Measurements from ENCODE around the gene ADARB1. TPM values are rescaled to one million over a fixed set of nuclear protein-coding genes. Genes with fewer than 3 reads are reported as not detected.

Gene ADARB1
- total and polyA plus RNA-seq, 2 donors (not counting 1 experiment from before 2014, with no cell fraction given), result 17.1 to 33.3 TPM

DNA sequence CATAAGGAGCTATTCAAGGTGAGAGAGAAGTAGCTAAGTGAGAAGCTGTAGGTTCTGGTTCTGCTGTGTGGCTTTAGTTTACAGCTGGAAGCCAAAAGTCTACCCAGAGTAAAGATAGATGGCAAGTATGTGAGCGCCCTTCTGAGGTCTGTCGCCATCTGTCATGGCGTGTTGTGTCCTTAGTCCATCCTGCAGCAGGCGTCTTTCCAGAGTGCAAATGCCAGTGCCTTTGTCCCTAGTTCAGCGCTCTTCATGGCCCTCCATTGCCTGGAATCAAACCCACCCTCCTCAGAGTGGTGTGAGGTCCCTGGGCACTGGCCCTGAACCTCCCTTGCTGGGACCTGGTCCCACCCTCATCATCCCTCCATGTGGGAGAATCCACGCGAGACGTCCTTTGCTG lies 96.6 kb downstream of the ADARB1 start:
- ChIA-PET CTCF (interaction anchor here (1.0 to 1.4 kb wide), 2 partner anchors 31 to 33 kb away, joined by 3 read pairs; no protein-coding TSS in a partner anchor), POLR2A (no interaction called here)
- intact Hi-C loops (cut with micrococcal nuclease), result no loop called here
- H3K4me3 ChIP-seq (ENCODE audit: control extremely low read depth in 1 of 5, extremely low read depth in 1 of 5, insufficient read depth in 1 of 5, low read depth in 2 of 5, low read length in 4 of 5), result no peak overlapping the region
- H3K9me3 Mint-ChIP-seq (ENCODE audit: insufficient read depth), result no peaks in the 10 kb centered on the region
- no peaks in the 10 kb centered on the region for H3K27me3 ChIP-seq (replicated peaks in 1 of 4; ENCODE audit: control extremely low read depth in 1 of 4, control insufficient read depth in 3 of 4, insufficient read depth in 4 of 4, low read length in 3 of 4)
- H3K4me1 ChIP-seq (ENCODE audit: control insufficient read depth in 2 of 2, insufficient read depth in 2 of 2, low read length in 2 of 2), result peaks cover 0 to 3% of the 10 kb centered on the region in 2 donors
- no peak overlapping the region for H3K9ac ChIP-seq (ENCODE audit: low read length)
- no peak overlapping the region for H3K4me3 Mint-ChIP-seq
- DNase-seq (no peak), ATAC-seq (ENCODE audit: low read depth) (no peak)
- peaks cover 6 to 23% of the 10 kb centered on the region in 2 experiments for H3K36me3 ChIP-seq (replicated peaks in 1 of 2; ENCODE audit: control extremely low read depth in 1 of 2, control insufficient read depth in 1 of 2, extremely low read depth in 1 of 2, insufficient read depth in 2 of 2, low read length in 1 of 2)
- H3K27me3 Mint-ChIP-seq, result no peaks in the 10 kb centered on the region
- H4K20me1 ChIP-seq (ENCODE audit: control insufficient read depth, insufficient read depth, low read length, poor library complexity, severe bottlenecking), result peaks cover 33% of the 10 kb centered on the region
- no peak overlapping the region for H3K4me2 ChIP-seq (replicated peaks; ENCODE audit: low read depth, low read length, poor library complexity, severe bottlenecking)
- peaks cover 6% of the 10 kb centered on the region for H3K4me1 Mint-ChIP-seq
- no peak overlapping the region for H3K27ac Mint-ChIP-seq
- no peak overlapping the region for H2AFZ ChIP-seq (ENCODE audit: insufficient read depth, low read depth, low read length, poor library complexity, severe bottlenecking)
- H3K27ac ChIP-seq (ENCODE audit: low read length in 2 of 2), result no peak overlapping the region
- H3K9me3 ChIP-seq (ENCODE audit: control extremely low read depth in 1 of 3, control insufficient read depth in 2 of 3, insufficient read depth in 1 of 3, low read length in 2 of 3), result no peaks in the 10 kb centered on the region
- 95% methylated on average over 5 of the region's 8 CpGs for WGBS (ENCODE audit: insufficient coverage)
- TF ChIP-seq EZH2 (IDR thresholded peaks at IDR 0.05; ENCODE audit: borderline replicate concordance, insufficient read depth, low read depth, low read length, poor library complexity, severe bottlenecking), result no peak
- TF ChIP-seq, protein P1, sequence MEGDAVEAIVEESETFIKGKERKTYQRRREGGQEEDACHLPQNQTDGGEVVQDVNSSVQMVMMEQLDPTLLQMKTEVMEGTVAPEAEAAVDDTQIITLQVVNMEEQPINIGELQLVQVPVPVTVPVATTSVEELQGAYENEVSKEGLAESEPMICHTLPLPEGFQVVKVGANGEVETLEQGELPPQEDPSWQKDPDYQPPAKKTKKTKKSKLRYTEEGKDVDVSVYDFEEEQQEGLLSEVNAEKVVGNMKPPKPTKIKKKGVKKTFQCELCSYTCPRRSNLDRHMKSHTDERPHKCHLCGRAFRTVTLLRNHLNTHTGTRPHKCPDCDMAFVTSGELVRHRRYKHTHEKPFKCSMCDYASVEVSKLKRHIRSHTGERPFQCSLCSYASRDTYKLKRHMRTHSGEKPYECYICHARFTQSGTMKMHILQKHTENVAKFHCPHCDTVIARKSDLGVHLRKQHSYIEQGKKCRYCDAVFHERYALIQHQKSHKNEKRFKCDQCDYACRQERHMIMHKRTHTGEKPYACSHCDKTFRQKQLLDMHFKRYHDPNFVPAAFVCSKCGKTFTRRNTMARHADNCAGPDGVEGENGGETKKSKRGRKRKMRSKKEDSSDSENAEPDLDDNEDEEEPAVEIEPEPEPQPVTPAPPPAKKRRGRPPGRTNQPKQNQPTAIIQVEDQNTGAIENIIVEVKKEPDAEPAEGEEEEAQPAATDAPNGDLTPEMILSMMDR (IDR thresholded peaks at IDR 0.05), result no peak
- peaks cover 26% of the 10 kb centered on the region for H3K79me2 ChIP-seq (ENCODE audit: control insufficient read depth, insufficient read depth, low read length)

DNA sequence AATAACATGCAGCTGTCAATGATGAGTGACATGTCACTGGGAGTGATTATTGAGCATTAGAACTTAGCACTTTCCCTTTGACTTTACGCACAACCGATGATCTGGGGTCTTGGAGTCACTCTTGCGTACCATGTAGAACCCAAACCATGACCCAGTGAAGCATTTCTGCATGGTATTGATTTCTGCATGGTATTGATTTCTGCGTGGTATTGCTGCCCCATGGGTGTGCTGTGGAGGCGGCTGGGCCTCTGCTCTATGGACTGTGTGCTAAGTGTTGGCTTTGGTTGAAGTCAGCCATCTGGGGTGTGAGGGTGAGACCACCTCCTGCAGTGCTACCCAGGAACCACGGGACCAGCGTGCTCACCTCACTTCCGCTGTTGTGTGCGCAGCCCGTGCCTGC lies 98.0 kb downstream of the ADARB1 start:
- Mint-ChIP-seq H3K27me3 (no peaks in the 10 kb centered on the region), H3K4me1 (peaks cover 6% of the 10 kb centered on the region), H3K4me3 (no peak overlapping the region), H3K27ac (no peak overlapping the region), H3K9me3 (ENCODE audit: insufficient read depth) (no peaks in the 10 kb centered on the region)
- peaks cover 33% of the 10 kb centered on the region for H4K20me1 ChIP-seq (ENCODE audit: control insufficient read depth, insufficient read depth, low read length, poor library complexity, severe bottlenecking)
- no peak overlapping the region for H2AFZ ChIP-seq (ENCODE audit: insufficient read depth, low read depth, low read length, poor library complexity, severe bottlenecking)
- H3K4me3 ChIP-seq (ENCODE audit: control extremely low read depth in 1 of 5, extremely low read depth in 1 of 5, insufficient read depth in 1 of 5, low read depth in 2 of 5, low read length in 4 of 5), result no peak overlapping the region
- no peak overlapping the region for H3K4me2 ChIP-seq (replicated peaks; ENCODE audit: low read depth, low read length, poor library complexity, severe bottlenecking)
- no peaks in the 10 kb centered on the region for H3K27me3 ChIP-seq (replicated peaks in 1 of 4; ENCODE audit: control extremely low read depth in 1 of 4, control insufficient read depth in 3 of 4, insufficient read depth in 4 of 4, low read length in 3 of 4)
- no peak for TF ChIP-seq EZH2 (IDR thresholded peaks at IDR 0.05; ENCODE audit: borderline replicate concordance, insufficient read depth, low read depth, low read length, poor library complexity, severe bottlenecking)
- TF ChIP-seq, protein P1 (IDR thresholded peaks at IDR 0.05), result no peak
- H3K36me3 ChIP-seq (replicated peaks in 1 of 2; ENCODE audit: control extremely low read depth in 1 of 2, control insufficient read depth in 1 of 2, extremely low read depth in 1 of 2, insufficient read depth in 2 of 2, low read length in 1 of 2), result peaks cover 6 to 34% of the 10 kb centered on the region in 2 experiments
- WGBS (ENCODE audit: insufficient coverage), result 94% methylated on average over 3 of the region's 10 CpGs
- H3K4me1 ChIP-seq (ENCODE audit: control insufficient read depth in 2 of 2, insufficient read depth in 2 of 2, low read length in 2 of 2), result peaks cover 0 to 3% of the 10 kb centered on the region in 2 donors
- H3K79me2 ChIP-seq (ENCODE audit: control insufficient read depth, insufficient read depth, low read length), result peaks cover 22% of the 10 kb centered on the region
- ChIA-PET POLR2A (no interaction called here), CTCF (interaction anchor here (0.8 kb wide), 1 partner anchor 32 kb away, joined by 3 read pairs; no protein-coding TSS in a partner anchor)
- no peak for ATAC-seq (ENCODE audit: low read depth)
- no peak overlapping the region for H3K27ac ChIP-seq (ENCODE audit: low read length in 2 of 2)
- DNase-seq, result no peak
- intact Hi-C loops (cut with micrococcal nuclease), result no loop called here
- no peak overlapping the region for H3K9ac ChIP-seq (ENCODE audit: low read length)
- no peaks in the 10 kb centered on the region for H3K9me3 ChIP-seq (ENCODE audit: control extremely low read depth in 1 of 3, control insufficient read depth in 2 of 3, insufficient read depth in 1 of 3, low read length in 2 of 3)

All from B cell (primary cell).